K562 (cell line): Measurements from ENCODE around the gene MAP4K4. TPM values are rescaled to one million over a fixed set of nuclear protein-coding genes. Genes with fewer than 3 reads are reported as not detected.

ENCODE experiments used
- ATAC-seq: fragments of 200-7000 bp; cut with Tn5 transposase; 3 replicates; pipeline ENCODE4 v1.9.1; 2020; ENCODE audit warnings: moderate library complexity
- BruUV-seq: library from RNA; stranded (reverse); fragments of 400-500 nt; replicated peaks from 2 replicates; lab custom pipeline; 2021; lab: Mats Ljungman, UMichigan
- CTCF ChIA-PET: fragments of 300-600 bp; formaldehyde crosslinking; extraction: SDS; loops from one replicate; lab custom pipeline; 2021; ENCODE audit warnings: low intra/inter-chr PET ratio; lab: Yijun Ruan, JAX
- POLR2A ChIA-PET: fragments of 300-600, 350-650 bp; sonication (Branson Sonifier 250); formaldehyde crosslinking; extraction: SDS; loops from one replicate; lab custom pipeline; 2021; ENCODE audit warnings: antibody characterized with exemption, inconsistent platforms; lab: Yijun Ruan, JAX
- DNase-seq, 4 experiments: peaks; one replicate each; pipeline versions ENCODE4 v3.0.0 to v3.0.0-alpha.2; 2011 to 2018; ENCODE audit warnings: low spot score in 3 of 4, mixed read lengths in 3 of 4; ENCODE audit errors: extremely low read depth in 1 of 4
- FAIRE-seq: peaks from 2 replicates; lab custom pipeline; 2011; peaks lifted over from hg19 to GRCh38; lab: Jason Lieb, UNC
- H2AFZ ChIP-seq: 2 replicates; pipeline ENCODE4 v1.6.0; 2011; ENCODE audit warnings: low read depth, low read length, control low read depth, inconsistent platforms
- H3K27ac ChIP-seq: fragments of 200-600 bp; 3 replicates; pipeline ENCODE4 v1.8.0; 2011; ENCODE audit warnings: low read depth, mild to moderate bottlenecking, control low read depth, inconsistent platforms, low read length, moderate library complexity, mixed read lengths; ENCODE audit errors: extremely low read depth
- H3K27me3 ChIP-seq, 2 experiments: fragments of 300-600 bp in 1 of 2; 2 replicates in 1 of 2; 3 replicates in 1 of 2; pipeline versions ENCODE4 v1.6.0 to v1.8.0; 2011; ENCODE audit warnings: inconsistent platforms in 2 of 2, low read length in 2 of 2, mild to moderate bottlenecking in 1 of 2, mixed read lengths in 1 of 2, moderate library complexity in 1 of 2; ENCODE audit not compliant: control insufficient read depth in 2 of 2, insufficient read depth in 2 of 2
- H3K36me3 ChIP-seq: fragments of 300-600 bp; 3 replicates; pipeline ENCODE4 v1.8.0; 2011; ENCODE audit warnings: mild to moderate bottlenecking, low read length, inconsistent platforms; ENCODE audit not compliant: control insufficient read depth, insufficient read depth
- H3K4me1 ChIP-seq, 2 experiments: fragments of 200-600 bp in 1 of 2; replicated peaks in 1 of 2; 2 replicates in 1 of 2; 3 replicates in 1 of 2; pipeline versions ENCODE4 v1.5.1 to v1.8.0; 2011; ENCODE audit warnings: inconsistent platforms in 2 of 2, low read length in 2 of 2, mild to moderate bottlenecking in 1 of 2, mixed read lengths in 1 of 2, moderate library complexity in 1 of 2; ENCODE audit not compliant: control insufficient read depth in 2 of 2, insufficient read depth in 2 of 2
- H3K4me2 ChIP-seq: 2 replicates; pipeline ENCODE4 v1.6.1; 2011; ENCODE audit warnings: low read length, control low read depth, inconsistent platforms, mixed read lengths; ENCODE audit not compliant: insufficient read depth
- H3K4me3 ChIP-seq: fragments of 200-600 bp; sonication (generic), shearing (Covaris generic); 2 replicates; pipeline ENCODE4 v1.5.1; 2016; ENCODE audit warnings: control low read depth, inconsistent platforms
- H3K79me2 ChIP-seq: fragments of 200-600 bp; 3 replicates; pipeline ENCODE4 v1.8.0; 2011; ENCODE audit warnings: low read length, inconsistent platforms; ENCODE audit not compliant: control insufficient read depth, insufficient read depth
- H3K9ac ChIP-seq, 2 experiments: 2 replicates each; pipeline versions ENCODE4 v1.6.0 to v1.6.1; 2011; ENCODE audit warnings: low read depth in 2 of 2, low read length in 2 of 2, control low read depth in 1 of 2, inconsistent platforms in 1 of 2, mild to moderate bottlenecking in 1 of 2, mixed read lengths in 1 of 2; ENCODE audit not compliant: insufficient read depth in 1 of 2
- H3K9me1 ChIP-seq: one replicate; pipeline ENCODE4 v1.6.0; 2011; ENCODE audit warnings: inconsistent platforms, mild to moderate bottlenecking, low read length, moderate library complexity; ENCODE audit not compliant: control insufficient read depth, insufficient read depth
- H3K9me3 ChIP-seq: replicated peaks from 2 replicates; pipeline ENCODE4 v1.5.1; 2011; ENCODE audit warnings: low read depth, low read length, inconsistent platforms; ENCODE audit not compliant: control insufficient read depth, insufficient read depth
- H4K20me1 ChIP-seq: replicated peaks from 2 replicates; pipeline ENCODE4 v1.6.1; 2011; ENCODE audit warnings: low read length, inconsistent platforms, mixed read lengths; ENCODE audit not compliant: control insufficient read depth, insufficient read depth
- CHD1 ChIP-seq: fragments of 200-600 bp; sonication (generic); IDR thresholded peaks from one replicate; pipeline ENCODE4 v1.6.1; 2012; ENCODE audit warnings: mild to moderate bottlenecking, moderate library complexity, low read length, inconsistent platforms
- E2F4 ChIP-seq: sonication (generic); formaldehyde crosslinking; IDR thresholded peaks from 2 replicates; pipeline ENCODE4 v1.8.0; 2022; ENCODE audit warnings: mild to moderate bottlenecking, low read depth, missing genetic modification reagents
- EP400 ChIP-seq: fragments of 450-650 bp; IDR thresholded peaks from 2 replicates; pipeline ENCODE4 v1.6.1; 2017; ENCODE audit warnings: antibody characterized with exemption, mild to moderate bottlenecking, moderate library complexity
- ERF ChIP-seq: fragments of 450-650 bp; formaldehyde crosslinking; IDR thresholded peaks from 2 replicates; pipeline ENCODE4 v1.4.0; 2020; ENCODE audit warnings: mild to moderate bottlenecking, mixed read lengths
- NCOA6 ChIP-seq: fragments of 450-650 bp; IDR thresholded peaks from 2 replicates; pipeline ENCODE4 v1.6.1; 2017; ENCODE audit warnings: mild to moderate bottlenecking
- NFE2 ChIP-seq: IDR thresholded peaks from 2 replicates; pipeline ENCODE4 v1.6.1; 2014; ENCODE audit warnings: antibody characterized with exemption, low read depth
- PPARD ChIP-seq: fragments of 250-450 bp; sonication (Bioruptor Pico); IDR thresholded peaks from 2 replicates; pipeline ENCODE4 v1.8.0; 2022; ENCODE audit warnings: inconsistent platforms, mild to moderate bottlenecking, moderate library complexity
- PTTG1 ChIP-seq: fragments of 450-650 bp; IDR thresholded peaks from 2 replicates; pipeline ENCODE4 v1.6.1; 2016; ENCODE audit warnings: low read depth, mild to moderate bottlenecking, missing genetic modification characterization, missing compliant biosample characterization
- SMAD4 ChIP-seq: fragments of 250-450 bp; sonication (Bioruptor Pico); conservative IDR thresholded peaks from 2 replicates; pipeline ENCODE4 v1.8.0; 2021; ENCODE audit warnings: inconsistent platforms, mild to moderate bottlenecking, moderate library complexity
- ZNF224 ChIP-seq: sonication (generic); formaldehyde crosslinking; IDR thresholded peaks from 2 replicates; pipeline ENCODE4 v1.8.0; 2022; ENCODE audit warnings: mild to moderate bottlenecking, missing genetic modification reagents
- ZNF76 ChIP-seq: fragments of 250-450 bp; sonication (Bioruptor Pico); IDR thresholded peaks from 2 replicates; pipeline ENCODE4 v1.4.0; 2020; ENCODE audit warnings: mild to moderate bottlenecking, moderate library complexity, borderline replicate concordance
- ZNF785 ChIP-seq: fragments of 250-450 bp; sonication (Bioruptor Pico); IDR thresholded peaks from 2 replicates; pipeline ENCODE4 v1.4.0; 2020; ENCODE audit warnings: mild to moderate bottlenecking
- ZZZ3 ChIP-seq: fragments of 450-650 bp; IDR thresholded peaks from 2 replicates; pipeline ENCODE4 v1.6.1; 2016; ENCODE audit warnings: antibody characterized with exemption, mild to moderate bottlenecking, moderate library complexity
- WGBS: fragments of 100-300 bp; shearing (Covaris generic); methylation state at CpG from one replicate; pipeline ENCODE4 v1.1.6; 2016; ENCODE audit warnings: low coverage, mixed read lengths; ENCODE audit not compliant: insufficient coverage; ENCODE audit errors: missing lambda C conversion rate; 5-methylcytosine and 5-hydroxymethylcytosine counted together
- in situ Hi-C: fragments of 300-500 bp; cut with MboI; formaldehyde crosslinking; loops from 4 replicates; pipeline ENCODE4 v1.15.0; 2018; ENCODE audit warnings: inconsistent platforms, mixed read lengths
- intact Hi-C: fragments of 100-400 bp; cut with micrococcal nuclease; formaldehyde crosslinking; loops from 2 replicates; pipeline ENCODE4 v1.14.2; 2022
- polyA plus RNA-seq, 8 experiments: library from polyadenylated mRNA; depleted of rRNA in 4 of 8; stranded (reverse) in 5 of 8; unstranded in 3 of 8; fragments of >200 nt; fragmentation: Nextera tagmentation in 2 of 8; fragmentation: Illumina TruSeq in 1 of 8; extraction: Ambion mirVana in 2 of 8; extraction: Trizol in 1 of 8; gene quantifications; 2 replicates each; pipeline versions ENCODE4 v1.2.1 to v1.2.3, GENCODE V29; 2011 to 2014; ENCODE audit warnings: inconsistent platforms in 1 of 8, missing spikeins in 1 of 8
- total RNA-seq, 7 experiments: library from RNA; depleted of rRNA in 6 of 7; stranded (reverse); fragments of >200 nt in 6 of 7; fragmentation: Illumina TruSeq in 2 of 7; extraction: Trizol in 2 of 7; gene quantifications; 2 replicates each; pipeline versions ENCODE4 v1.2.1 to v1.2.3, GENCODE V29; 2011 to 2021; ENCODE audit warnings: low replicate concordance in 1 of 7
- TF ChIP-seq, protein P1 (sequence below), 2 experiments: fragments of 450-650 bp; IDR thresholded peaks; 2 replicates each; pipeline ENCODE4 v1.6.1; 2016
- TF ChIP-seq, protein P2 (sequence below): sonication (generic); formaldehyde crosslinking; IDR thresholded peaks from 2 replicates; pipeline ENCODE4 v1.8.1; 2023; ENCODE audit warnings: mild to moderate bottlenecking, missing genetic modification reagents
- TF ChIP-seq, protein P3 (sequence below): fragments of 250-450 bp; sonication (Bioruptor Pico); IDR thresholded peaks from 2 replicates; pipeline ENCODE4 v1.4.0; 2020; ENCODE audit warnings: mild to moderate bottlenecking, moderate library complexity

MAP4K4 gene
- total and polyA plus RNA-seq, 9 of the 15 experiments (the other 6 are each of a cell fraction or from before 2014, with no cell fraction given) = 7.6 to 76.4 (median 50.6) TPM

- Histone ChIP-seq H4K20me1 (0 out of 2 replicates have a peak, but pooled peaks cover 9% of the 10 kb centered on the region), H3K9me1 (no peaks in the 10 kb centered on the region), H3K27ac (no peak overlapping the region), H3K4me2 (no peak overlapping the region), H3K4me3 (no peak overlapping the region), H2AFZ (no peak overlapping the region), H3K9me3 (no peaks in the 10 kb centered on the region), H3K4me1 (no peaks in the 10 kb centered on the region; a peak in 1 of 5 replicates), H3K79me2 (peaks cover 34% of the 10 kb centered on the region), H3K9ac (no peak overlapping the region), H3K36me3 (peaks cover 16% of the 10 kb centered on the region; the same call in 2 of the 3 replicates), H3K27me3 (no peaks in the 10 kb centered on the region)
- ChIA-PET POLR2A (no interaction called here), CTCF (no interaction called here)
- FAIRE-seq = no peak
- DNase-seq = no peak
- TF ChIP-seq, protein P1, sequence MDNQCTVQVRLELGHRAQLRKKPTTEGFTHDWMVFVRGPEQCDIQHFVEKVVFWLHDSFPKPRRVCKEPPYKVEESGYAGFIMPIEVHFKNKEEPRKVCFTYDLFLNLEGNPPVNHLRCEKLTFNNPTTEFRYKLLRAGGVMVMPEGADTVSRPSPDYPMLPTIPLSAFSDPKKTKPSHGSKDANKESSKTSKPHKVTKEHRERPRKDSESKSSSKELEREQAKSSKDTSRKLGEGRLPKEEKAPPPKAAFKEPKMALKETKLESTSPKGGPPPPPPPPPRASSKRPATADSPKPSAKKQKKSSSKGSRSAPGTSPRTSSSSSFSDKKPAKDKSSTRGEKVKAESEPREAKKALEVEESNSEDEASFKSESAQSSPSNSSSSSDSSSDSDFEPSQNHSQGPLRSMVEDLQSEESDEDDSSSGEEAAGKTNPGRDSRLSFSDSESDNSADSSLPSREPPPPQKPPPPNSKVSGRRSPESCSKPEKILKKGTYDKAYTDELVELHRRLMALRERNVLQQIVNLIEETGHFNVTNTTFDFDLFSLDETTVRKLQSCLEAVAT (IDR thresholded peaks at IDR 0.05) = no peak
- no peak for TF ChIP-seq EP400
- no peak for TF ChIP-seq NFE2
- TF ChIP-seq ZNF224 = no peak
- no peak for TF ChIP-seq ZZZ3
- TF ChIP-seq E2F4 (CRISPR knock-in tag) = no peak
- TF ChIP-seq, protein P2, sequence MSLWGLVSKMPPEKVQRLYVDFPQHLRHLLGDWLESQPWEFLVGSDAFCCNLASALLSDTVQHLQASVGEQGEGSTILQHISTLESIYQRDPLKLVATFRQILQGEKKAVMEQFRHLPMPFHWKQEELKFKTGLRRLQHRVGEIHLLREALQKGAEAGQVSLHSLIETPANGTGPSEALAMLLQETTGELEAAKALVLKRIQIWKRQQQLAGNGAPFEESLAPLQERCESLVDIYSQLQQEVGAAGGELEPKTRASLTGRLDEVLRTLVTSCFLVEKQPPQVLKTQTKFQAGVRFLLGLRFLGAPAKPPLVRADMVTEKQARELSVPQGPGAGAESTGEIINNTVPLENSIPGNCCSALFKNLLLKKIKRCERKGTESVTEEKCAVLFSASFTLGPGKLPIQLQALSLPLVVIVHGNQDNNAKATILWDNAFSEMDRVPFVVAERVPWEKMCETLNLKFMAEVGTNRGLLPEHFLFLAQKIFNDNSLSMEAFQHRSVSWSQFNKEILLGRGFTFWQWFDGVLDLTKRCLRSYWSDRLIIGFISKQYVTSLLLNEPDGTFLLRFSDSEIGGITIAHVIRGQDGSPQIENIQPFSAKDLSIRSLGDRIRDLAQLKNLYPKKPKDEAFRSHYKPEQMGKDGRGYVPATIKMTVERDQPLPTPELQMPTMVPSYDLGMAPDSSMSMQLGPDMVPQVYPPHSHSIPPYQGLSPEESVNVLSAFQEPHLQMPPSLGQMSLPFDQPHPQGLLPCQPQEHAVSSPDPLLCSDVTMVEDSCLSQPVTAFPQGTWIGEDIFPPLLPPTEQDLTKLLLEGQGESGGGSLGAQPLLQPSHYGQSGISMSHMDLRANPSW (CRISPR knock-in tag) = no peak
- TF ChIP-seq, protein P3, sequence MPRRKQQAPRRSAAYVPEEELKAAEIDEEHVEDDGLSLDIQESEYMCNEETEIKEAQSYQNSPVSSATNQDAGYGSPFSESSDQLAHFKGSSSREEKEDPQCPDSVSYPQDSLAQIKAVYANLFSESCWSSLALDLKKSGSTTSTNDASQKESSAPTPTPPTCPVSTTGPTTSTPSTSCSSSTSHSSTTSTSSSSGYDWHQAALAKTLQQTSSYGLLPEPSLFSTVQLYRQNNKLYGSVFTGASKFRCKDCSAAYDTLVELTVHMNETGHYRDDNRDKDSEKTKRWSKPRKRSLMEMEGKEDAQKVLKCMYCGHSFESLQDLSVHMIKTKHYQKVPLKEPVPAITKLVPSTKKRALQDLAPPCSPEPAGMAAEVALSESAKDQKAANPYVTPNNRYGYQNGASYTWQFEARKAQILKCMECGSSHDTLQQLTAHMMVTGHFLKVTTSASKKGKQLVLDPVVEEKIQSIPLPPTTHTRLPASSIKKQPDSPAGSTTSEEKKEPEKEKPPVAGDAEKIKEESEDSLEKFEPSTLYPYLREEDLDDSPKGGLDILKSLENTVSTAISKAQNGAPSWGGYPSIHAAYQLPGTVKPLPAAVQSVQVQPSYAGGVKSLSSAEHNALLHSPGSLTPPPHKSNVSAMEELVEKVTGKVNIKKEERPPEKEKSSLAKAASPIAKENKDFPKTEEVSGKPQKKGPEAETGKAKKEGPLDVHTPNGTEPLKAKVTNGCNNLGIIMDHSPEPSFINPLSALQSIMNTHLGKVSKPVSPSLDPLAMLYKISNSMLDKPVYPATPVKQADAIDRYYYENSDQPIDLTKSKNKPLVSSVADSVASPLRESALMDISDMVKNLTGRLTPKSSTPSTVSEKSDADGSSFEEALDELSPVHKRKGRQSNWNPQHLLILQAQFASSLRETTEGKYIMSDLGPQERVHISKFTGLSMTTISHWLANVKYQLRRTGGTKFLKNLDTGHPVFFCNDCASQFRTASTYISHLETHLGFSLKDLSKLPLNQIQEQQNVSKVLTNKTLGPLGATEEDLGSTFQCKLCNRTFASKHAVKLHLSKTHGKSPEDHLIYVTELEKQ (CRISPR knock-in tag) = no peak
- no peak for TF ChIP-seq CHD1
- TF ChIP-seq PPARD = no peak
- no peak for TF ChIP-seq ZNF785 (CRISPR knock-in tag)
- TF ChIP-seq SMAD4 (CRISPR knock-in tag) = no peak
- TF ChIP-seq NCOA6 = no peak
- TF ChIP-seq PTTG1 (tag) = no peak
- no peak for TF ChIP-seq ZNF76 (CRISPR knock-in tag)
- no peak for TF ChIP-seq ERF (CRISPR knock-in tag)
- in situ Hi-C loops (no loop called here), intact Hi-C loops (no loop called here)
- no peak for ATAC-seq
- BruUV-seq = no TSS peak
- WGBS = 97% methylated on average over 4 of the region's 4 CpGs
These were observed 93.3 kb downstream of the MAP4K4 start for GRCh38 chr2:101790857-101791256.
